Measurements from ENCODE around the gene CLTC.

CLTC gene

DNA sequence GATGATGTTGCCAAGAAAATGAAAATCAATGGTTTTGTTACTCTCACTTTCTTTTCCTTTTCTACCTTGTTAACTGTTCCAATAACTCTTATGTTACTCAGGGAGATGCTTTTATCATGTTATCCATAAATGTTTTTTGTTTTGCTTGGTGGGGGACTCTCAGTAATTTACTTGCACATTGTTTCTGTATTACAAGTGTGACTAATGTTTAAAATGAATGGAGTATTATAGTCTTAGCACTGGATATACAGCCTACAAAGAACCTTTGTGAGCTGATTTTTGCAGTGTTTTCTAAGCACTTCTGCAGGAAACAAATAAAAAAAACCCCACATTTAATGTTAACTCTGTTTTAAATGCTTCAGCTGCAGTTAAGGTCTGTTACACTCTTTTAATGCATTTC lies 99.8 kb downstream of the CLTC start:
- H3K4me1 Mint-ChIP-seq, result peaks cover 55% of the 10 kb centered on the region

DNA sequence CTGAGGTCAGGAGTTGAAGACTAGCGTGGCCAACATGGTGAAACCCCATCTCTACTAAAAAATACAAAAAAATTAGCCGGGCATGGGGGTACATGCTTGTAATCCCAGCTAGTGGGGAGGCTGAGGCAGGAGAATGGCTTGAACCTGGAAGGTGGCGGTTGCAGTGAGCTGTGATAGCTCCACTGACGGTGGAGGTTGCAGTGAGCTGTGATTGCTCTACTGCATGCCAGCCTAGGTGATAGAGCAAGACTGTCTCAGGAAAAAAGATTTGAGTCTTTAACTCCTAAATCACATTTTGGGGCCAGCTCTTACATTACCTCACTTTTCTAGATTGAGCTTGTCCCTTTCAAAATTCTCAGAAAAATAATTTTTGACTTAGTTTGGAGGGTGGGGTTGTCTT lies 102.9 kb downstream of the CLTC start:
- no peaks in the 10 kb centered on the region for H3K9me3 Mint-ChIP-seq
- H3K4me3 Mint-ChIP-seq, result no peak overlapping the region
- no peaks in the 10 kb centered on the region for H3K27me3 Mint-ChIP-seq
- no peak overlapping the region for H3K27ac Mint-ChIP-seq
- H3K4me1 Mint-ChIP-seq, result peaks cover 45% of the 10 kb centered on the region
- H3K36me3 Mint-ChIP-seq, result peaks cover 4% of the 10 kb centered on the region

More for the DNA sequence above, 99.8 kb downstream of the CLTC start:
- Mint-ChIP-seq H3K27me3 (no peaks in the 10 kb centered on the region), H3K27ac (no peak overlapping the region), H3K4me3 (no peak overlapping the region), H3K9me3 (no peaks in the 10 kb centered on the region), H3K36me3 (peaks cover 8% of the 10 kb centered on the region)

GRCh38 chr17:59723041-59723440 lies 103.3 kb downstream of the CLTC start:
- H3K27me3 Mint-ChIP-seq, result no peaks in the 10 kb centered on the region
- peaks cover 4% of the 10 kb centered on the region for H3K36me3 Mint-ChIP-seq
- H3K27ac Mint-ChIP-seq, result no peak overlapping the region
- peaks cover 48% of the 10 kb centered on the region for H3K4me1 Mint-ChIP-seq
- no peaks in the 10 kb centered on the region for H3K9me3 Mint-ChIP-seq
- H3K4me3 Mint-ChIP-seq, result no peak overlapping the region

- H3K36me3 Mint-ChIP-seq, result peaks cover 3% of the 10 kb centered on the region
- H3K27ac Mint-ChIP-seq, result no peak overlapping the region
- H3K9me3 Mint-ChIP-seq, result no peaks in the 10 kb centered on the region
- H3K27me3 Mint-ChIP-seq, result no peaks in the 10 kb centered on the region
- no peak overlapping the region for H3K4me3 Mint-ChIP-seq
- H3K4me1 Mint-ChIP-seq, result peaks cover 49% of the 10 kb centered on the region
Observed at GRCh38 chr17:59723607-59724006, 103.9 kb downstream of the CLTC start.

- H3K27ac Mint-ChIP-seq, result no peak overlapping the region
- no peak overlapping the region for H3K4me3 Mint-ChIP-seq
- peaks cover 44% of the 10 kb centered on the region for H3K4me1 Mint-ChIP-seq
- no peaks in the 10 kb centered on the region for H3K27me3 Mint-ChIP-seq
- H3K36me3 Mint-ChIP-seq, result peaks cover 4% of the 10 kb centered on the region
- no peaks in the 10 kb centered on the region for H3K9me3 Mint-ChIP-seq
Observed at GRCh38 chr17:59725691-59726090, 106.0 kb downstream of the CLTC start.

DNA sequence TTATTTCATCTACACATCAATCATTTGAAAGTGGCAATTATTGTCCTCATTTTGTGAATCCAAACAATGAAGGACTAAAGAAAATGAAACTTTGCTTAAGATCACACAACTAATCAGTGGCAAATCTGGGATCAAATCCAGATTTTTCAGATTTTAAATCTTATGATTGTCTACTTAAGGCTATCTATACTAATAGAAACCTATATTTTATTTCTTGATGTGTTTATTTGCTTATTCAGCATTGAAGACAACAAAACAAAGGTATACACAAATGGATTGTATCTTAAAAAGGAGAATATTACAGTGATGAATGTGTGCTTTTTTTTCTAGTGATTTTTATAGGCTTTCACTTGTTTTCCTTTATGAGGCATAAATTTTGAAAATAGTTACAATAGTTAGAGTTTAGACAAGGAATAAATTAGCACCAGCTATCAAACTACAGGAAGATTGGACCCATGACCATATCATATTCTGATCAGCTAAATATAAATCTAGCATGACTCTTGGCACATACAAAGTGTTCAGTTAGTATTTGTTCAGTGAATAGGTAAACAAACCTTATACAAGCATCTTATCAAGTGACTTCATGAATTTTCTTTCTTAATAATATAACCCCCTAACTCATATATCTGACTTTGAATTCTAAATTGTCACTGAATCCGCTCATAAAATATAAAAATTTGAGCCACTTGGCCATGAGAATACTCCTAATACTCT lies 108.3 kb downstream of the CLTC start:
- Mint-ChIP-seq H3K4me3 (no peak overlapping the region), H3K9me3 (no peaks in the 10 kb centered on the region), H3K36me3 (peaks cover 8% of the 10 kb centered on the region), H3K27ac (no peak overlapping the region), H3K4me1 (peaks cover 41% of the 10 kb centered on the region), H3K27me3 (no peaks in the 10 kb centered on the region)

GRCh38 chr17:59730268-59730834 lies 110.7 kb downstream of the CLTC start:
- Mint-ChIP-seq H3K9me3 (no peaks in the 10 kb centered on the region), H3K36me3 (peaks cover 6% of the 10 kb centered on the region), H3K4me1 (peaks cover 29% of the 10 kb centered on the region), H3K27me3 (no peaks in the 10 kb centered on the region), H3K27ac (no peak overlapping the region), H3K4me3 (no peak overlapping the region)

DNA sequence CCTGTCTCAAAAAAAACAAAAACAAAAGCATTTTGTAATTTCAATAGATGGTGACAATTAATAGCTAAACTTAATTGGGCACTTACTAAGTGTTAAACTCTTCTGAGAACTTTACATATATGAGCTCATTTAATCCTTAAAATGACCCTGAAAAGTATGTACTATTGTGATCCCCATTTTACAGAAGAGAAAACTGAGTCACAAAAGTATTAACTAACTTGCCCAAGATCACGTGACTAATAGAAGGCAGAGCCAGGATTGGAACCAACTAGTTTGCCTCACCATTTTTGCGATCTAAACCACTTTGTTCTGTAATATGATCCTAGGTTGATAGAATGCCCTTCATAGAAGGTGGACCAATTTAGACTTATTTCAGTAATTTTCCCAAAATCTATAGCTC lies 114.0 kb downstream of the CLTC start:
- H3K4me1 Mint-ChIP-seq, result peaks cover 17% of the 10 kb centered on the region
- no peaks in the 10 kb centered on the region for H3K9me3 Mint-ChIP-seq
- H3K36me3 Mint-ChIP-seq, result peaks cover 9% of the 10 kb centered on the region
- H3K4me3 Mint-ChIP-seq, result no peak overlapping the region
- no peaks in the 10 kb centered on the region for H3K27me3 Mint-ChIP-seq
- H3K27ac Mint-ChIP-seq, result no peak overlapping the region

DNA sequence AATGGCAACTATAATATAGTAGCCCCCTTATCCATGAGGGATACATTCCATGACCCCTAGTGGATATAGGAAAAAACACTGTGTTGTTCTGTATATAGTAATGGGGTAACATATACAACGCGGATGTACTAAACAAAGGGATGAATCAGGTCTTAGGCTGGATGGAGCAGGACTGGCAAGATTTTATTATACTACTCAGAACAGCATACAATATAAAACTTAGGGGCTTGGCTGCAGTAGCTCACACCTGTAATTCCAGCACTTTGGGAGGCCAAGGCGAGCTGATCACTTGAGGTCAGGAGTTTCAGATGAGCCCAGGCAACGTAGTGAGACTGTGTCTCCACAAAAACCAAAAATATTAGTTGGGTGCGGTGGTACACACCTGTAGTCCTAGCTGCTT lies 114.5 kb downstream of the CLTC start:
- Mint-ChIP-seq H3K4me3 (no peak overlapping the region), H3K4me1 (peaks cover 13% of the 10 kb centered on the region), H3K36me3 (peaks cover 9% of the 10 kb centered on the region), H3K9me3 (no peaks in the 10 kb centered on the region), H3K27me3 (no peaks in the 10 kb centered on the region), H3K27ac (no peak overlapping the region)

DNA sequence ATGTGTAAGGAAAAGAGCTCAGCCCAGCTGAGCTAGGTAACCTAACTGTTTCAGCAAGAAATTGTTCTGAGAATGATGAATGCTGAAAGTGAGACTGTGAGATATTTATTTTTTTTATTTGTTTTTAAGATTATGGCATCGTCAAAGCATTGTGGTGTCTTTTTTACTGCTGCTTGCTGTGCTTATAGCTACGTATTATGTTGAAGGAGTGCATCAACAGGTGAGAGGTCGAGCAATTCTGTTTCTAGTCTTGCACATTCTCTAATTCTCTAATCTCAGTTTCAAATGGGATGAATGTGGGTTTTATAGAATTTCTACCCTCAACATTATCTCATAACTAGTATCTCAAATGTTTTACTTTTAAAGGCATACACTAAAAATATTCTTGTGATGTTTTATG lies 117.6 kb downstream of the CLTC start:
- Mint-ChIP-seq H3K9me3 (no peaks in the 10 kb centered on the region), H3K27ac (no peak overlapping the region), H3K36me3 (peaks cover 10% of the 10 kb centered on the region), H3K27me3 (no peaks in the 10 kb centered on the region), H3K4me3 (no peak overlapping the region), H3K4me1 (no peaks in the 10 kb centered on the region)

- no peak overlapping the region for H3K4me3 Mint-ChIP-seq
- H3K4me1 Mint-ChIP-seq, result peaks cover 7% of the 10 kb centered on the region
- no peak overlapping the region for H3K27ac Mint-ChIP-seq
- no peaks in the 10 kb centered on the region for H3K27me3 Mint-ChIP-seq
- peaks cover 14% of the 10 kb centered on the region for H3K36me3 Mint-ChIP-seq
- H3K9me3 Mint-ChIP-seq, result no peaks in the 10 kb centered on the region
Observed at GRCh38 chr17:59743842-59744241, 124.1 kb downstream of the CLTC start.

GRCh38 chr17:59745040-59745439 lies 125.3 kb downstream of the CLTC start:
- Mint-ChIP-seq H3K4me1 (peaks cover 7% of the 10 kb centered on the region), H3K36me3 (peaks cover 14% of the 10 kb centered on the region), H3K4me3 (no peak overlapping the region), H3K27ac (no peak overlapping the region), H3K27me3 (no peaks in the 10 kb centered on the region), H3K9me3 (no peaks in the 10 kb centered on the region)
